ENCODE results near the gene MBP.

- no peak for TF ChIP-seq POLR2A (IDR thresholded peaks at IDR 0.05; ENCODE audit: low read depth, low read length)
- no peak for TF ChIP-seq TAF1 (IDR thresholded peaks at IDR 0.05; ENCODE audit: low read depth, low read length)
- no peak for TF ChIP-seq POLR2AphosphoS5 (IDR thresholded peaks at IDR 0.05; ENCODE audit: low read depth, low read length)
- TF ChIP-seq SPI1 (IDR thresholded peaks at IDR 0.05; ENCODE audit: low read depth, low read length): no peak
- no peak for TF ChIP-seq POU2F2 (IDR thresholded peaks at IDR 0.05; ENCODE audit: low read depth, low read length)
- no peak for TF ChIP-seq PAX5 (IDR thresholded peaks at IDR 0.05; ENCODE audit: insufficient read depth, low read length, severe bottlenecking)
These were observed 80.1 kb downstream of the MBP start for GRCh38 chr18:77052297-77052982.

Measured in GM12891 (cell line).